AG04449 (cell line): Measurements from ENCODE around the gene NIM1K.

Experiments
- CTCF ChIA-PET: fragments of 350-600 bp; formaldehyde crosslinking; extraction: SDS; loops from one replicate; lab custom pipeline; 2021; ENCODE audit warnings: antibody characterized with exemption; lab: Yijun Ruan, JAX
- POLR2A ChIA-PET: fragments of 400-600, 350-600 bp; formaldehyde crosslinking; extraction: SDS; loops from one replicate; lab custom pipeline; 2020; ENCODE audit warnings: antibody characterized with exemption, inconsistent platforms; lab: Yijun Ruan, JAX
- DNase-seq: peaks from one replicate; pipeline ENCODE4 v3.0.0-alpha.2; 2010; ENCODE audit warnings: low read depth, low spot score
- H3K4me3 ChIP-seq: 2 replicates; pipeline ENCODE4 v1.5.1; 2011; ENCODE audit warnings: low read depth, mild to moderate bottlenecking, control low read depth, low read length
- TF ChIP-seq, protein P1 (sequence below): IDR thresholded peaks from one replicate; pipeline ENCODE4 v1.5.1; 2011; ENCODE audit warnings: mild to moderate bottlenecking, moderate library complexity, low read length, control low read depth, inconsistent platforms; ENCODE audit not compliant: insufficient read depth; ENCODE audit errors: missing control alignments

The NIM1K gene

DNA sequence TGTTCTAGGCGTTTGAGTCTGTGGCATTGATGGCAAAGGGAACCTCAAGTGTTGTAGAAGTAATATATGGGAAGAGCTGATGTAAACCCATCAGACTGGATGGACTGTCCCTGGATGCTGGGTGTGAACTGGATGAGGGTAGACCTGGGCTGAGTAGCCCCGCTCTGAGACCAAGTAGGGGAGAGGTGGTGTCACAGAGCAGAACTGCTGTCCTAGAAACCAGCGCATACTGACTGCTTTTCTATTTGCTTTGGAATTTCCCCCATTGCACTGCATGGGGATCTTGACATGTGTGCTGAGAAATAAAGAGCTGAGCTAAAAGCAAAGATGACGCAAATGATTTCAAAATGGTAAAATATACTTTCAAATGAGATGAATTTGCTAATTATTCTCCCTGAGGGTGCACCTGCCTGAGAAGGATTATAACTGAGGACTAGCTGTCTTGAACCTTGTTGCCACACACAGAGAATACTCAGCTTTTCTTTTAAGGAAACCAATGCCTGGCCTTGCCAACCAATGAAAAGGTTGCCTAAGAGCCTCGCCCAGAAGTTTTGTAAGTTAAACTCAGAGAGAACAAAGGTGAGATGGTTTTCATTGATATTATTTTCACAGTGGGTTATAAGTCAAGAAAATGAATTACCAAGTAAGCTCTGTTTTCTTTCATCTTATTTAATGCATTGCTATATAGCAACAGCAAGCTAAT, 44.8 kb downstream of the NIM1K start:
- ChIA-PET POLR2A (interaction anchor here (0.6 kb wide), 1 partner anchor 187 kb away, joined by 6 read pairs; no protein-coding TSS in a partner anchor), CTCF (interaction anchor here (1.2 to 1.7 kb wide), 4 partner anchors 10 to 153 kb away, joined by 4 to 5 read pairs (median 4); no protein-coding TSS in a partner anchor)
- TF ChIP-seq, protein P1, sequence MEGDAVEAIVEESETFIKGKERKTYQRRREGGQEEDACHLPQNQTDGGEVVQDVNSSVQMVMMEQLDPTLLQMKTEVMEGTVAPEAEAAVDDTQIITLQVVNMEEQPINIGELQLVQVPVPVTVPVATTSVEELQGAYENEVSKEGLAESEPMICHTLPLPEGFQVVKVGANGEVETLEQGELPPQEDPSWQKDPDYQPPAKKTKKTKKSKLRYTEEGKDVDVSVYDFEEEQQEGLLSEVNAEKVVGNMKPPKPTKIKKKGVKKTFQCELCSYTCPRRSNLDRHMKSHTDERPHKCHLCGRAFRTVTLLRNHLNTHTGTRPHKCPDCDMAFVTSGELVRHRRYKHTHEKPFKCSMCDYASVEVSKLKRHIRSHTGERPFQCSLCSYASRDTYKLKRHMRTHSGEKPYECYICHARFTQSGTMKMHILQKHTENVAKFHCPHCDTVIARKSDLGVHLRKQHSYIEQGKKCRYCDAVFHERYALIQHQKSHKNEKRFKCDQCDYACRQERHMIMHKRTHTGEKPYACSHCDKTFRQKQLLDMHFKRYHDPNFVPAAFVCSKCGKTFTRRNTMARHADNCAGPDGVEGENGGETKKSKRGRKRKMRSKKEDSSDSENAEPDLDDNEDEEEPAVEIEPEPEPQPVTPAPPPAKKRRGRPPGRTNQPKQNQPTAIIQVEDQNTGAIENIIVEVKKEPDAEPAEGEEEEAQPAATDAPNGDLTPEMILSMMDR = no peak
- DNase-seq = no peak
- no peak overlapping the region for H3K4me3 ChIP-seq

DNA sequence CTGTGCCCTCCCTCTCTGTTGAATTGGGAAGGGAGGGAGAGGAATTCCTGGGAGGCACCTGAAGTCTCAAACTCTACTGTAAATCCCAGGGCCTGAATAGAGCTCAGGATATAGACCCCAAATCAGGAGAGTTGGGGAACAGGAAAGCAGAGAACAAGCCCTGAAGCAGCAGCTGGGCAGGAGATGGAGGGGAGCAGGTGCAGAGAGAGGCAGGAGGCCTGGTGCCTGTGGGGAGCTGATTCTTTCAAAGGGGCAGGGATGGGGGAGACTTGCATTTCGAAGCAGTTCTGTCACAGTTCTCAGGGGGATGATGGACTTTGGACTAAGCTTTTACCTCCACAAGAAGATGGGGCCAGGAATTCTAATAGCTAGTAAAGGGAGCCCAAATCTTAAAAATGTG, 50.2 kb downstream of the NIM1K start:
- no peak overlapping the region for H3K4me3 ChIP-seq
- CTCF ChIA-PET = no interaction called here
- TF ChIP-seq, protein P1 = no peak
- POLR2A ChIA-PET = no interaction called here
- no peak for DNase-seq

DNA sequence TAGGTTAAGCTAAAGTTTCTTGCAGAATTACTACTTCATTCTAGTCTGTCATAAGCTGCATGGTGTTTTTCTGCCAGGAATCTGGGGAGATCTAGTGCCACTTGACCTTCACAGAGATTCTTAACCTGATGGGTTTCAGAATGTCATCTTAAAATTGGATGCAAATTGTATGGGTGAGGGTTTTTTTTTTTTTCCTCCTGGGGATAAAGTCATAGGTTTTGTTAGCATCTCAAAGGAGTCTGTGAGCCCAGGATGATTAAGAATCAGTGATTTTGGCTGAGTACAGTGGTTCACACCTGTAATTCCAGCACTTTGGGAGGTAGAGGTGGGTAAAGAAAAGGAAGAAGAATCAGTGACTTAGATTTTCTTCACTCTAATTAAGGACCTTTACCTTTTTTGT, 51.2 kb downstream of the NIM1K start:
- ChIA-PET CTCF (no interaction called here), POLR2A (no interaction called here)
- no peak for DNase-seq
- H3K4me3 ChIP-seq = no peak overlapping the region
- TF ChIP-seq, protein P1 = no peak

DNA sequence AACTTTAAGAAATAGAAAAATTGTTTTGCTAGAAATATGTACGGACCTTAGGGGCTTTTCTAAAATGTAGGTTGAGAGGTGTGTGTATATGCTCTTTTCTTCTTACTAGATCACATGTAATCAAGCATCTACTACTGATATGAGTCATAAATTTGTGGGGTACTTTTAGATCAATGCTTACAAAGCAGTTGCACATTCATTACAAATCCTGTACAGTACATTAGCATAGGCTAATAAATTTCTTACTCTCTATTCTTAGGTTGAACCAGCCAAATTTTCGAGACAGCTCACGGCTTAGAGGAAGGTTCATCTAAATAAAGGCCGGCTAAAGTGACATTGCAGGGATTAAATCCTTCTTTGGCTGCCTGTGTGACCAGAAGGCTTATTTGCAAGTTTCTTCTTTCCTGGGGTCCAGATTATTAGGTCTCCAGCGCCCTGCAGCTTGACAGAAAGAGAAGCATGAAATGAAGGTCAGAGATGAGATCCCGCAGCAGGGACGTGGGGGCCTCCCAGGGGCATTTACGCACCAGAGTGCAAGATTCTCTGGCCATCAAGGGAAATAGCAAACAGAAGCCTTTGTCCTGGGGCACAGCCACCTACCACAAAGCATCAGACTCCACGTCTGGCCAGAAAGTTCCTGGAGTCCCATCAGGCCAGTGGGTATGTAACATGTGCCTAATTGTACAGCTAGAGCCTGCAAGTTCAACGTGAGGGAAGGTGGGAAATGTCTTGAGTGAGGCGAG, 53.0 kb downstream of the NIM1K start:
- POLR2A ChIA-PET = no interaction called here
- CTCF ChIA-PET = interaction anchor here (1.5 kb wide), 1 partner anchor 145 kb away, joined by 3 read pairs; no protein-coding TSS in a partner anchor
- H3K4me3 ChIP-seq = no peak overlapping the region
- no peak for DNase-seq
- TF ChIP-seq, protein P1 = no peak

DNA sequence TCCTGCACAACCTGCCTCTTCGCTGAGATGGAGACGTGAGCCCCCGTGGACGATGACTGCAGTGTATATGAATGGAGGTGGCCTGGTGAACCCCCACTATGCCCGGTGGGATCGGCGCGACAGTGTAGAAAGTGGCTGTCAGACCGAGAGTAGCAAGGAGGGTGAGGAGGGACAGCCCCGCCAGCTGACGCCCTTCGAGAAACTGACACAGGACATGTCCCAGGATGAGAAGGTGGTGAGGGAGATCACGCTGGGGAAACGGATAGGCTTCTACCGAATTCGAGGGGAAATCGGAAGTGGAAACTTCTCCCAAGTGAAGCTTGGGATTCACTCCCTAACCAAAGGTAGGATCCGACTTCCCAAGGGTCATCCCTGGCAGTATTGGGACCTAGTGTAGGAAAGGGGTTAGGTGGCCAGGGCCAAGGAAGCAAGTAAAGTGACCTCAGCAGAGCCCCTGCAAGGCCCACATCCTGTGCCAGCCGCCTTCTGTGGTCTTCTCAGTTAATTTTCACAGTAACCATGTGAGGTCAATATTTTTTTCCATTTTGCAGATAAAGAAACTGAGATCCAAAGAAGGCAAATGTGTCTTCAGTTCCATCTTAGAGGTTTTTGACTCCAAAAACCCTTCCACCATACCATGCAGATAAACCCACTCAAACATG, 53.8 kb downstream of the NIM1K start:
- POLR2A ChIA-PET = no interaction called here

More for the DNA sequence above, 53.8 kb downstream of the NIM1K start:
- no peak overlapping the region for H3K4me3 ChIP-seq
- CTCF ChIA-PET = interaction anchor here (1.5 kb wide), 1 partner anchor 144 kb away, joined by 3 read pairs; no protein-coding TSS in a partner anchor
- no peak for DNase-seq
- TF ChIP-seq, protein P1 = no peak
